Nephron progenitor cell (in vitro differentiated cells): ENCODE measurements around the gene CH25H.
A peak's percentile ranks its signal among the peaks of the same experiment; 100 is the strongest.

Experiments
- DNase-seq: peaks from one replicate; pipeline ENCODE4 v3.0.0; 2021
- H3K27ac Mint-ChIP-seq: 2 replicates; pipeline ENCODE4 v1.8.0; 2021; ENCODE audit warnings: mild to moderate bottlenecking, moderate library complexity, mixed read lengths
- H3K27me3 Mint-ChIP-seq: 2 replicates; pipeline ENCODE4 v1.8.0; 2021; ENCODE audit warnings: mild to moderate bottlenecking, low read depth, mixed read lengths; ENCODE audit not compliant: poor library complexity
- H3K36me3 Mint-ChIP-seq: 2 replicates; pipeline ENCODE4 v1.8.0; 2021; ENCODE audit warnings: low read depth, mixed read lengths
- H3K4me1 Mint-ChIP-seq: 2 replicates; pipeline ENCODE4 v1.8.0; 2021; ENCODE audit warnings: mixed read lengths
- H3K4me3 Mint-ChIP-seq: 2 replicates; pipeline ENCODE4 v1.8.0; 2021; ENCODE audit warnings: mild to moderate bottlenecking, moderate library complexity, mixed read lengths
- H3K9me3 Mint-ChIP-seq: 2 replicates; pipeline ENCODE4 v1.8.0; 2021; ENCODE audit warnings: mild to moderate bottlenecking, moderate library complexity, mixed read lengths
- TF ChIP-seq, protein P1 (sequence below): fragments of 200-600 bp; sonication (generic); IDR thresholded peaks from 2 replicates; pipeline ENCODE4 v1.5.0; 2021; ENCODE audit warnings: antibody characterized with exemption

CH25H gene

DNA sequence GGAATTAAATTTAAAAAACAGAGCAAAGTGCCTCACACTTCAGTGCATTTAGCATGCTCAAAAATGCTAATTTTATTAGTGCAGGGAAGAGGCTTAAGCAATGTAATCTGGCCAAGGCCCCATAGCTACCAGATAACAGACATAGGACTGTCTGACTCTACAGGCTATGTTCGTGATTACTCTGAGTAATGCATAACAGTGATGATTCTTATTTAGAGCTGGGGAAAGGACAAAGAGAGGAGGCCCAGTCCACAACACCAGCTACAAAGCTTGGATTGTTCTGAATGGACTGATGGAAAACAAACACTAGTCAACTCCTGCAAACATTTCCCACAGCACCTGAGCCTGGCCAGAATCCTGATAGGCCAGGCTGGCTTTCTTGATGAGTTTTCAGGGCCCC is 8.4 kb upstream of the CH25H start:
- Mint-ChIP-seq H3K27ac (no peak overlapping the region), H3K27me3 (peaks cover 5% of the 10 kb centered on the region), H3K4me1 (no peaks in the 10 kb centered on the region), H3K36me3 (no peaks in the 10 kb centered on the region), H3K9me3 (no peaks in the 10 kb centered on the region), H3K4me3 (no peak overlapping the region)
- no peak for DNase-seq
- TF ChIP-seq, protein P1, sequence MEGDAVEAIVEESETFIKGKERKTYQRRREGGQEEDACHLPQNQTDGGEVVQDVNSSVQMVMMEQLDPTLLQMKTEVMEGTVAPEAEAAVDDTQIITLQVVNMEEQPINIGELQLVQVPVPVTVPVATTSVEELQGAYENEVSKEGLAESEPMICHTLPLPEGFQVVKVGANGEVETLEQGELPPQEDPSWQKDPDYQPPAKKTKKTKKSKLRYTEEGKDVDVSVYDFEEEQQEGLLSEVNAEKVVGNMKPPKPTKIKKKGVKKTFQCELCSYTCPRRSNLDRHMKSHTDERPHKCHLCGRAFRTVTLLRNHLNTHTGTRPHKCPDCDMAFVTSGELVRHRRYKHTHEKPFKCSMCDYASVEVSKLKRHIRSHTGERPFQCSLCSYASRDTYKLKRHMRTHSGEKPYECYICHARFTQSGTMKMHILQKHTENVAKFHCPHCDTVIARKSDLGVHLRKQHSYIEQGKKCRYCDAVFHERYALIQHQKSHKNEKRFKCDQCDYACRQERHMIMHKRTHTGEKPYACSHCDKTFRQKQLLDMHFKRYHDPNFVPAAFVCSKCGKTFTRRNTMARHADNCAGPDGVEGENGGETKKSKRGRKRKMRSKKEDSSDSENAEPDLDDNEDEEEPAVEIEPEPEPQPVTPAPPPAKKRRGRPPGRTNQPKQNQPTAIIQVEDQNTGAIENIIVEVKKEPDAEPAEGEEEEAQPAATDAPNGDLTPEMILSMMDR: no peak

DNA sequence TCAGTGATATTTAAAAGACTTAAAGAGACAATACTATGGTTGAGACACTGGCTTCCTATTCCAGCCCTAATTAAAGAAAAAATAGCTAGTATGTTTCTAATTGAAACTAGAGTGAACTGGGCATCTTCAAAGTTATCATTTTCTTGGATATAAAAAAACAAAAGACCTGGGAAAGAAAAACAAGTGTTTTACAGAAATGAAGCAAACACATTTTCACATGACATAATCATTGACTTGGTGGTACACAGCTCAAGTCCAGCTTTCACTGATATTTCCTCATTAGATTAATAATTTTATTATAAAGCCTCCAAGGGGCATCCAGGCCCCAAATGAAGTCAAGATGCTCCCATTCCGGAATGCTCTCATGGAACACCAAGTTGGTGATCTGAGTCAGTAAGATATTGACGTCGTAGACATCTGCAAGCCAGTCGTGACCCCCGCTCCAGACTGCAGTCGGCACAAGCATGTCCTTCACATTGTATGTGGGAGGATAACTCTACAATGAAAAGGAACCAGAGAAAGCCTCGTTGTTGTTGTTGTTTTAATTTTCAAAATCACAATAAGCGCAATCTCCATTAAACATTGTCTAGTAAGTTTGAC is 7.5 kb upstream of the CH25H start:
- Mint-ChIP-seq H3K27me3 (peaks cover 5% of the 10 kb centered on the region), H3K4me1 (no peaks in the 10 kb centered on the region), H3K9me3 (no peaks in the 10 kb centered on the region), H3K27ac (no peak overlapping the region), H3K36me3 (no peaks in the 10 kb centered on the region), H3K4me3 (no peak overlapping the region)
- no peak for DNase-seq
- TF ChIP-seq, protein P1: no peak

DNA sequence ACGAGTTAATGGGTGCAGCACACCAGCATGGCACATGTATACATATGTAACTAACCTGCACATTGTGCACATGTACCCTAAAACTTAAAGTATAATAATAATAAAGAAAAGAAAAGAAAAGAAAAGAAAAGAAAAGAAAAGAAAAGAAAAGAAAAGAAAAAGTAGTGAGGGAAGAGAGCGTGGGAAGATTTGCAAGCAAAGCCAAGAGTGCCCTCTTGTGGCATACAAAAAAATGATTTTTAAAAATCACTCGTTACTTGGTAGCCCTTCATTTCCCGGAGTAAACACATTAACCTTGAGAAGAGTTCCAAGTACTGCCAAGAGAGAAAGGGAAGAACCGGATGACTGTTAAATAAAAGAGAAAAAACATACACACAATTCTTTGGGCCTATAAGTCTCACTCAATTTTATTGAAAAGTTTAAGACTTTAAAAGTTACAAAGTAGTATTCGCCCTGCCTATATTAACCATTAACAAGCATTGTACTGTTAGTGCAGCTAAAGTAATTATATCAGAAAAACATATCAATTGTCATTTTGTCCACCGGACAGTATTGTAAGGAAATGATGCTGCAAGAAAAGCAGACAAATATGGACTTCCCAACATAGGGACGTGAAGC is 6.2 kb upstream of the CH25H start:
- TF ChIP-seq, protein P1: peak; percentile 66
- H3K27ac Mint-ChIP-seq: no peak overlapping the region

DNA sequence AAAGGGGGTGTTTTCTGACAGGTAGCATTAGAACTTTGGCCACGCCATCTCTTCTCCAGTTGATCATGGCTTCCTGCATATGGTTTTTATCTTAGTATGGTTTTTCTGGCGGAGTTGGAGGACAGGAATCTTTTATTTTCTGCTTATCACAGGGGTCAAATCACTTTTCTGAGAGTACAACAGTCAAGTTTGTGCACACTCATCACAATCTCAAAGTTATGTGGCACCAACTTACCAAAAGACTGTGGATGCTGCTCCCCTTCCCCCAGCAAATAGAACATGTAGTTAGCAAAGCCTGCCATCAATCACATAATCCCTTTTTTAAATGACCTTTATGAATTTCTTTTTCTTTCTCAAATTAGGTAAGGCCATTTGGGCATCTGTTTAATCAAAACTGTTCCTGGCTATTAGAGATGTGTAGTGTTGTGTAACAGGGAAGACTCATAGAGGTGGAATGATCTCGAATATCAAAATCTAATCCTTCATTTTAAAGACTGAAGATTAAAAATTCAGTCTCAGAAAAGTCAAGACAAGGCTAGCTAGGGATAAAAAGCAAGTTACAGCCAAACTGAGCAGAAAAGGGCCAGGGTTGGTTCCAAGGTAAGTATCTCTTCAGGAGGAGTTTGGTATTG is 3.8 kb upstream of the CH25H start:
- Mint-ChIP-seq H3K36me3 (no peaks in the 10 kb centered on the region), H3K4me1 (peaks cover 15% of the 10 kb centered on the region), H3K4me3 (no peak overlapping the region)

More for the DNA sequence above, 6.2 kb upstream of the CH25H start:
- Mint-ChIP-seq H3K9me3 (no peaks in the 10 kb centered on the region), H3K4me3 (no peak overlapping the region), H3K27me3 (peaks cover 5% of the 10 kb centered on the region), H3K4me1 (peaks cover 5% of the 10 kb centered on the region), H3K36me3 (no peaks in the 10 kb centered on the region)
- DNase-seq: no peak

DNA sequence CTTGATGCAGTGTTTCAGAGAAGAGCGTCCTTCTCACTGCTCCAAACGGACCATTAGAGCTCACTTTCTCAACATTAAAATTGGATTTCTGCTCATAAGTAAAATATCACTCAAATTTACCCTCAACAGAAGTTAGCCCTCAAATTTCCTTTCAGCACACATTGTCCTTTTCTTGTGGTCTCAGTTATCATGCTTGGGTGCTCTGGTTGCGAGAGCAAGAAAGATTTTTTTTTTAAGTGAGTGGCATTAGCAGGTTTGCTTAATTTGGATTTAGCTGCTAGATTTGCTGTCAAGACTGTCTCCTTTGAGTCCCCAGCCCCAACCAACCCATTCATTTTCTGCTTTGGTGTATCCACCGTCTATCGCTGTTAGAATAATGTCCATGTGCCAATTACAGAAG is 2.6 kb upstream of the CH25H start:
- TF ChIP-seq, protein P1: no peak
- no peak overlapping the region for H3K4me3 Mint-ChIP-seq
- no peaks in the 10 kb centered on the region for H3K36me3 Mint-ChIP-seq
- H3K27ac Mint-ChIP-seq: no peak overlapping the region
- H3K27me3 Mint-ChIP-seq: peaks cover 5% of the 10 kb centered on the region
- H3K9me3 Mint-ChIP-seq: no peaks in the 10 kb centered on the region
- DNase-seq: no peak
- peaks cover 15% of the 10 kb centered on the region for H3K4me1 Mint-ChIP-seq

More for the DNA sequence above, 3.8 kb upstream of the CH25H start:
- no peak for DNase-seq
- Mint-ChIP-seq H3K9me3 (no peaks in the 10 kb centered on the region), H3K27ac (no peak overlapping the region), H3K27me3 (peaks cover 5% of the 10 kb centered on the region)
- TF ChIP-seq, protein P1: no peak
